ENCODE results near the gene MRPL38. TPM values are rescaled to one million over a fixed set of nuclear protein-coding genes. Genes with fewer than 3 reads are reported as not detected.
"Not testable (repeated sequence)": the region's sequence is repeated elsewhere in the genome, so short reads cannot be mapped to it uniquely, and the experiment has no call there.

Gene MRPL38
- total and polyA plus RNA-seq, 2 donors = 30.5 to 78.6 TPM

DNA sequence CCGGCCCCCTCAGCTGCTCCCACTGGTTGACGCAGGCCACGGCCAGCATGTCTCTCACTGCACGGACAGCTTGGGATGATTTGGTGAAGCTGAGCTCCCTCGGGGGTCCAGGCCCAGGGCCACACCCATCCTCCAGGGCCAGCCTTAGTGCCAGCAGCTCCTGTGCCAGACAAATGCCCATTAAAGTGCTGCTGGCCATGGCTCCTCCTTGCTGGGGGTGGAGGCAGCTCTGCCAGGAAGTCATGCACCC, 28.8 kb downstream of the MRPL38 start:
- Histone ChIP-seq H3K27me3 (ENCODE audit: control insufficient read depth in 2 of 2, insufficient read depth in 1 of 2, low read length in 1 of 2) (peaks cover 11 to 48% of the 10 kb centered on the region in 2 donors), H3K4me1 (ENCODE audit: control insufficient read depth in 2 of 2, insufficient read depth in 2 of 2, low read length in 2 of 2) (peaks cover 28 to 46% of the 10 kb centered on the region in 2 donors), H3K36me3 (ENCODE audit: control insufficient read depth in 2 of 2, insufficient read depth in 2 of 2, low read length in 1 of 2) (peaks cover 0 to 9% of the 10 kb centered on the region in 2 donors), H3K4me3 (ENCODE audit: low read length in 2 of 2) (peak overlapping the region; percentile 28 to 58), H3K9me3 (ENCODE audit: control insufficient read depth in 2 of 2, insufficient read depth in 1 of 2, low read length in 1 of 2) (peaks cover 0 to 3% of the 10 kb centered on the region in 2 donors), H3K27ac (ENCODE audit: low read depth in 1 of 2, low read length in 1 of 2) (peak overlapping the region; percentile 73 to 88)
- WGBS = 51% methylated on average over 5 of the region's 5 CpGs
- DNase-seq (ENCODE audit: low read depth in 6 of 9, low spot score in 9 of 9) = no peak

DNA sequence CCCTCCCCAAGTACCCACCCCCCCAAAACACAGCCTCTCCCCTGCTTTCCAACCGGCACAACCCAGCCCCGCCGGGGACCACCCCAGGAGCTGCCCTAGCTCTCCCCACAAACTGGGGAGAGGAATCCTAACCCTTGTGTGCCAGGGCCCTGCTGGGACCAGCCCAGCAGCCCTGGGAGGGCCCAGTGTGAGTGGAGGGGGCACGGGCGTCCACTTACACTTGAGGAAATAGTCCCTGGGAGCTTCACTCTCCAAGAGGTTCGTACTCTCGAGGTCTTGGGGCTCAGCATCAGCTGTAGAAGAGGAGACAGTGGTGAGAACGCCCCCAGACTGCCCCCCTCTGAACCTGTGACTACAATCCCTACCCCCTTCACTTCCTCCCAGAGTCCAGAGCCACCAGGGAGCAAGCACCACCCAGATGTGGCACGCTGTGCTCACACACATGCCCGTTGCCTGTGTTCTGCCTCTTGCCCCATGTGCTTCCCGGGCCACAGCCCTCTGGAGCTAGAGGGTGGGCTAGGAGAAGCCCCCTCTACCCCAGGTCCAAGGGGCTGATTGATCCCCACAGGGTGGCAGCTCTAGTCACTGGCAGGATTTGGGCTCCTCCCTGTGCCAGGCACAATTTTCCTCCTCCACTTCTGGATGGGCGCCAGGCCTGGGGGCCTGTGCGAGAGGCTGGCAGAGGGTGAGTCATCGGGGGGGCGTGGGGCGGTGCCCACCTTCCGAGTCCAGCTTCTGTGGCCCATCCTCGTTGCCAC, 29.3 kb downstream of the MRPL38 start:
- 65% methylated on average over 18 of the region's 18 CpGs for WGBS
- Histone ChIP-seq H3K27me3 (ENCODE audit: control insufficient read depth in 2 of 2, insufficient read depth in 1 of 2, low read length in 1 of 2) (peaks cover 11 to 42% of the 10 kb centered on the region in 2 donors), H3K27ac (ENCODE audit: low read depth in 1 of 2, low read length in 1 of 2) (peak overlapping the region; percentile 73 to 88), H3K9me3 (ENCODE audit: control insufficient read depth in 2 of 2, insufficient read depth in 1 of 2, low read length in 1 of 2) (peaks cover 0 to 3% of the 10 kb centered on the region in 2 donors), H3K4me3 (ENCODE audit: low read length in 2 of 2) (no peak overlapping the region), H3K36me3 (ENCODE audit: control insufficient read depth in 2 of 2, insufficient read depth in 2 of 2, low read length in 1 of 2) (peaks cover 0 to 9% of the 10 kb centered on the region in 2 donors), H3K4me1 (ENCODE audit: control insufficient read depth in 2 of 2, insufficient read depth in 2 of 2, low read length in 2 of 2) (peaks cover 28 to 46% of the 10 kb centered on the region in 2 donors)
- DNase-seq (ENCODE audit: low read depth in 6 of 9, low spot score in 9 of 9) = peak in 1 of 9 donors; percentile 25

DNA sequence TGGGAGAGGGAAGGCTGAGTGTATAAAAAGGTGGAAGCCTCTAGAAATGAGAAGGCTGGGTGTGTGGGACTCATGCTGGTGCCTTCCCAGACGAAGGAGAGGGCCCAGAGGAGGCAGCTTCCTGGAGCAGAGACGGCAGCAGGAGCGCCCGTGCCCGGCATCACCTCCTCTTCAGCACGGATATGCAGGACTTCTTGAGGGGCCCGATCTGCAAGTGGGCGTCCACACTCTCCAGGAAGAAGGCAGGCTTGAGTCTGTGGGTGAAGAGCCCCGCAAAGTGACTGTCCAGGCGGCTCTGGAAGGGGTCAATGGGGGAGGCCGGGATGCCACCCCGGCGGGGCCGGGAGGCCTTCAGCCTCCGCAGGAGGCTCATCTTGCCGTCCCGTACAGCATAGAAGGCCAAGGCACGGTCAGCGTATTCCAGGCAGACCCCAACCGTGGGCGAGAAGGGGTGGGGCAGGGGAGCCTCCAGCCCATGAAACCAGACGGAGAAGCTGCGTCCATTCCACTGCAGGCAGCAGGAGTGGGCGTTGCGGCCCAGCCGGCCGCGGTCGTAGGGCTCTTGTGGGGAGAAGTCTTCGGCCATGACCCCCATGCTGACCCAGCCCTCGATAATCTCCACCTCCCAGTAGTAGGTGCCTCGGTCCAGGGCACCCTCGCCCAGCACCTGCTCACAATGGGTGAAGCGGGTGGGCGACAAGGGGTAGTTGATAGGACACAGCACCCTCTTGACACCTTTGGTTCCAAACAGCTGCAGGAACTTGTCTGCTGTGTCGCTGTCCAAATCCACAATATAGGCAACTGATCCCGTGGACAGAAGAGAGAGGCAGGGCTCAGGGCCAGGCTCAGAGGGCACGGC, 30.1 kb downstream of the MRPL38 start:
- Histone ChIP-seq H3K27ac (ENCODE audit: low read depth in 1 of 2, low read length in 1 of 2) (no peak overlapping the region), H3K27me3 (ENCODE audit: control insufficient read depth in 2 of 2, insufficient read depth in 1 of 2, low read length in 1 of 2) (peaks cover 11 to 34% of the 10 kb centered on the region in 2 donors), H3K4me1 (ENCODE audit: control insufficient read depth in 2 of 2, insufficient read depth in 2 of 2, low read length in 2 of 2) (peaks cover 28 to 46% of the 10 kb centered on the region in 2 donors), H3K9me3 (ENCODE audit: control insufficient read depth in 2 of 2, insufficient read depth in 1 of 2, low read length in 1 of 2) (peaks cover 0 to 3% of the 10 kb centered on the region in 2 donors), H3K36me3 (ENCODE audit: control insufficient read depth in 2 of 2, insufficient read depth in 2 of 2, low read length in 1 of 2) (peaks cover 0 to 9% of the 10 kb centered on the region in 2 donors), H3K4me3 (ENCODE audit: low read length in 2 of 2) (no peak overlapping the region)
- WGBS = 99% methylated on average over 38 of the region's 38 CpGs
- no peak for DNase-seq (ENCODE audit: low read depth in 6 of 9, low spot score in 9 of 9)

DNA sequence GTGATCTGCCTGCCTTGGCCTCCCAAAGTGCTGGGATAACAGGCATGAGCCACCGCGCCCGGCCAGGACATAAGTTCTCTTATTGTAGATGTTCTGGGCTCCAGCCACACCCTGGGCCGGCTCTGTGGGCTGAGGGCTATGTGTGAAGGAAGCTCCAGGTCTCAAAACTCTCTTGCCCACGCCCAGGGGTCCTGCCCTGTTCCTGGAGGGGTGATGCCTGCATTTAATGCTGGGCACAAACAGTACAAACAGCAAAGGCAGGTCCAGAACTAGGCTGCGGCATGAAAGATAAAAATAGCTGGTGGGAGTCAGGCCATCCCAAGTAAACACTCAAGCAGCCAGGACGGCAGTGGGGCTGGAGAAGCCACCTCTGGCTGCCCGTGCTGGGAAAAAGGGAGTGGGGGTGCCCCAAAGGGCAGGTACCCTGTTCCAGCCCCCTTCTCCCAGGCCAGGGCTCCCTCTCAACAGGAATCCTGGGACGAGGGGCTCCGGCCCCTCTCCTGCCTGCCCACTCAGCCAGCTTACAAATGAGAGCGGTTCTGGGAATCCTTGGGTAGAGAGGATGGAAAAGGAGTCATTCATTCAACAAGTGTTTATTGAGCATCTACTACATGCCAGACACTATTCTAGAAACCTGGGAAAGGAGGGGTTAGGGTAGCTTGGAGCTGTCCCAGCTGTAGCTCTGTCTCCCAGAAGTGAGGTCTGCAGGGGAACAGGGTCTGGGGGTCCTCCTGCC, 30.9 kb downstream of the MRPL38 start:
- Histone ChIP-seq H3K36me3 (ENCODE audit: control insufficient read depth in 2 of 2, insufficient read depth in 2 of 2, low read length in 1 of 2) (peaks cover 0 to 9% of the 10 kb centered on the region in 2 donors), H3K27ac (ENCODE audit: low read depth in 1 of 2, low read length in 1 of 2) (no peak overlapping the region), H3K27me3 (ENCODE audit: control insufficient read depth in 2 of 2, insufficient read depth in 1 of 2, low read length in 1 of 2) (peaks cover 7 to 26% of the 10 kb centered on the region in 2 donors), H3K9me3 (ENCODE audit: control insufficient read depth in 2 of 2, insufficient read depth in 1 of 2, low read length in 1 of 2) (peaks cover 0 to 3% of the 10 kb centered on the region in 2 donors), H3K4me1 (ENCODE audit: control insufficient read depth in 2 of 2, insufficient read depth in 2 of 2, low read length in 2 of 2) (peaks cover 28 to 48% of the 10 kb centered on the region in 2 donors), H3K4me3 (ENCODE audit: low read length in 2 of 2) (no peak overlapping the region)
- WGBS = 92% methylated on average over 11 of the region's 11 CpGs
- DNase-seq (ENCODE audit: low read depth in 6 of 9, low spot score in 9 of 9) = no peak

- peak in 4 of 9 donors; percentile 48 to 85 (median 60) for DNase-seq (ENCODE audit: low read depth in 6 of 9, low spot score in 9 of 9)
- H3K4me3 ChIP-seq (ENCODE audit: low read length in 2 of 2) = no peak overlapping the region
- WGBS = 69% methylated on average over 13 of the region's 13 CpGs
- peaks cover 0 to 16% of the 10 kb centered on the region in 2 donors for H3K27me3 ChIP-seq (ENCODE audit: control insufficient read depth in 2 of 2, insufficient read depth in 1 of 2, low read length in 1 of 2)
- H3K27ac ChIP-seq (ENCODE audit: low read depth in 1 of 2, low read length in 1 of 2) = peak overlapping the region; percentile 44 to 83
- H3K4me1 ChIP-seq (ENCODE audit: control insufficient read depth in 2 of 2, insufficient read depth in 2 of 2, low read length in 2 of 2) = peaks cover 25 to 43% of the 10 kb centered on the region in 2 donors
- peaks cover 0 to 9% of the 10 kb centered on the region in 2 donors for H3K36me3 ChIP-seq (ENCODE audit: control insufficient read depth in 2 of 2, insufficient read depth in 2 of 2, low read length in 1 of 2)
- no peaks in the 10 kb centered on the region for H3K9me3 ChIP-seq (ENCODE audit: control insufficient read depth in 2 of 2, insufficient read depth in 1 of 2, low read length in 1 of 2)
Observed at GRCh38 chr17:75872434-75873351, 32.0 kb downstream of the MRPL38 start.

DNA sequence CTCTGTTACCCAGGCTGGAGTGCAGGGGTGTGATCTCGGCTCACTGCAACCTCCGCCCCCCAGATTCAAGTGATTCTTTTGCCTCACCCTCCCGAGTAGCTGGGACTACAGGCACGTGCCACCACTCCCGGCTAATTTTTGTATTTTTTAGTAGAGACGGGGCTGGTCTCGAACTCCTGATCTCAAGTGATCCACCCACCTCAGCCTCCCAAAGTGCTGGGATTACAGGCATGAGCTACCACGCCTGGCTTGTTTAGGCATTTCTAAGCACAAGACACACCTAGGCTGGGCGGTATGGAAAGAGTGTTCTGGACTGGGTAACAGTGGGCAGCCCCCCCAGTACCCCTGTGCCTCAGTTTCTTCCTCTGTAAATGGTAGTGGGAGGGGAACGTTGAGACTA, 34.5 kb downstream of the MRPL38 start:
- H3K27me3 ChIP-seq (ENCODE audit: control insufficient read depth in 2 of 2, insufficient read depth in 1 of 2, low read length in 1 of 2); H3K36me3 ChIP-seq (ENCODE audit: control insufficient read depth in 2 of 2, insufficient read depth in 2 of 2, low read length in 1 of 2); DNase-seq (ENCODE audit: low read depth in 6 of 9, low spot score in 9 of 9); H3K27ac ChIP-seq (ENCODE audit: low read depth in 1 of 2, low read length in 1 of 2); H3K4me3 ChIP-seq (ENCODE audit: low read length in 2 of 2); H3K9me3 ChIP-seq (ENCODE audit: control insufficient read depth in 2 of 2, insufficient read depth in 1 of 2, low read length in 1 of 2): not testable (repeated sequence)
- peaks cover 6 to 21% of the 10 kb centered on the region in 2 donors for H3K4me1 ChIP-seq (ENCODE audit: control insufficient read depth in 2 of 2, insufficient read depth in 2 of 2, low read length in 2 of 2)
- WGBS = 94% methylated on average over 10 of the region's 10 CpGs

GRCh38 chr17:75869282-75870141, 35.2 kb downstream of the MRPL38 start:
- H3K4me1 ChIP-seq (ENCODE audit: control insufficient read depth in 2 of 2, insufficient read depth in 2 of 2, low read length in 2 of 2) = peaks cover 9 to 24% of the 10 kb centered on the region in 2 donors
- H3K9me3 ChIP-seq (ENCODE audit: control insufficient read depth in 2 of 2, insufficient read depth in 1 of 2, low read length in 1 of 2) = no peaks in the 10 kb centered on the region
- peak overlapping the region in 1 of 2 donors; percentile 43 for H3K27ac ChIP-seq (ENCODE audit: low read depth in 1 of 2, low read length in 1 of 2)
- WGBS = 93% methylated on average over 23 of the region's 23 CpGs
- H3K4me3 ChIP-seq (ENCODE audit: low read length in 2 of 2) = no peak overlapping the region
- no peak for DNase-seq (ENCODE audit: low read depth in 6 of 9, low spot score in 9 of 9)
- H3K36me3 ChIP-seq (ENCODE audit: control insufficient read depth in 2 of 2, insufficient read depth in 2 of 2, low read length in 1 of 2) = peaks cover 0 to 5% of the 10 kb centered on the region in 2 donors
- no peaks in the 10 kb centered on the region for H3K27me3 ChIP-seq (ENCODE audit: control insufficient read depth in 2 of 2, insufficient read depth in 1 of 2, low read length in 1 of 2)
